OCI-M2 (cell line): ENCODE results near the gene ACSL1.
"Not testable (repeated sequence)": the region's sequence is repeated elsewhere in the genome, so short reads cannot be mapped to it uniquely, and the experiment has no call there.

Experiments used
- DNase-seq: peaks from one replicate; lab custom pipeline; 2025; ENCODE audit not compliant: unreplicated experiment; lab: John Stamatoyannopoulos, UW

Gene ACSL1

DNA sequence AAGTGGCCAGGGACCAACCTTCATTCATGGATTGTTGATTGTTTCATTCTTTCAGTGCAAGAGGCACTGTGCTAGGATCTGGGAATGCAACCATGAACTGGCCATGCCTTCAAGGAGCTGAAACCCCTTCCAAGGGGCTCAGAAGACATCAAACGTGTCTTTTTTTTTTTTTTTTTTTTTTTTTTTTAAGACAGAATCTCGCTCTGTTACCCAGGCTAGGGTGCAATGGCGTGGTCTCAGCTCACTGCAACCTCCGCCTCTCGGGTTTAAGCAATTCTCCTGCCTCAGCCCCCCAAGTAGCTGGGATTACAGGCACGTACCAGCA is 13.3 kb upstream of the ACSL1 start:
- DNase-seq: not testable (repeated sequence)

DNA sequence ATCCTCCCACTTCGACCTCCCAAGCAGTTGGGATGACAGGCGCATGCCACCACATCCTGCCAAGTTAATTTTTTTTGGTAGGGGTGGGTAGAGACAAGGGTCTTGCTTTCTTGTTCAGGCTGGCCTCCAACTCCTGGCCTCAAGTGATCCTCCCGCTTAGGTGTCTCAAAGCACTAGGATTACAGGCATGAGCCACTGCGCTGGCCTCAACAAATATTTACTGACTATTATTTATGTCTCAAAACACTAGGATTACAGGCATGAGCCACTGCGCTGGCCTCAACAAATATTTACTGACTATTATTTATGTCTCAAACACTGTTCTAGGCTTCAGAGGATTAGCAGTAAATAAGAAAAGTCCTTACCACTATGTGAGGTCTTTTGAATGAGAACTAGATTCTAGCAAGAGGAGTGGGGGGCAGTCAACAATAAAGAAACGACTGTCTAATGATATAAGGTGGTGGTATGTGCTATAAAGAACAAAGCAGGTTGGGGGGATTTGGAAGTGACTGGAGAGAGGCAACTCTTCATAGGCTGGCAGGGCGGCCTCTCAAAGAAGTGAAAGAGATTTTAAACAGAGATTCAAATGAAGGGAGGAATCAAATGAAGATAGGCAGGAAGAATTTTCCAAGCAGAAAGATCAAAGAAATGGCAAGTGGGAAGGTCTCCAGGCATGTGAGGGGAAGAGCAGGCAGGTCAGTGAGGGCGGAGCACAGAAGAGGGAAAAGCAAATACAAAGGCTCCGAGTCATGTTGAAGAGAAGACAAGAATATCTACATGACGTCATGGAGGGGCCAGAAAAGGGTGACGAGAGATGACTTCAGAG is 12.7 kb upstream of the ACSL1 start:
- DNase-seq: no peak

DNA sequence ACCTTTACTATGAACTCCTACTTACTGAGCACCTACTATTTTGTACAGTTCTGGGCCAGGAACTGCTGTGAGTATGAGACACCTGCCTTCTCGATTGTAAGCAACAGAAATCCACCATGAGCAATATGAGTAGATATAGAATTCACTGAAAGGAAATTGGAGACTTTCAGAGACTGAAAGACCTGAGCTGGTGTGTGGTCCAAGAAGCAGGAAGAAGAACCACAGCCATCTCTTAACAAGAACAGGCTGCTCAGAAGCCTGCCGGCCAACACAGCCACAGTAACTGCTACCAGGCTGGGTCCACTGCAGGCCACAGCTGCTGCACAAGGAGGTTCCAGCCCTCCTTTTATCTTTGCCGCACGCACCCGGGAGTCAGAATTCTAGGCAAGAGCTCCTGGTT is 10.8 kb upstream of the ACSL1 start:
- no peak for DNase-seq

DNA sequence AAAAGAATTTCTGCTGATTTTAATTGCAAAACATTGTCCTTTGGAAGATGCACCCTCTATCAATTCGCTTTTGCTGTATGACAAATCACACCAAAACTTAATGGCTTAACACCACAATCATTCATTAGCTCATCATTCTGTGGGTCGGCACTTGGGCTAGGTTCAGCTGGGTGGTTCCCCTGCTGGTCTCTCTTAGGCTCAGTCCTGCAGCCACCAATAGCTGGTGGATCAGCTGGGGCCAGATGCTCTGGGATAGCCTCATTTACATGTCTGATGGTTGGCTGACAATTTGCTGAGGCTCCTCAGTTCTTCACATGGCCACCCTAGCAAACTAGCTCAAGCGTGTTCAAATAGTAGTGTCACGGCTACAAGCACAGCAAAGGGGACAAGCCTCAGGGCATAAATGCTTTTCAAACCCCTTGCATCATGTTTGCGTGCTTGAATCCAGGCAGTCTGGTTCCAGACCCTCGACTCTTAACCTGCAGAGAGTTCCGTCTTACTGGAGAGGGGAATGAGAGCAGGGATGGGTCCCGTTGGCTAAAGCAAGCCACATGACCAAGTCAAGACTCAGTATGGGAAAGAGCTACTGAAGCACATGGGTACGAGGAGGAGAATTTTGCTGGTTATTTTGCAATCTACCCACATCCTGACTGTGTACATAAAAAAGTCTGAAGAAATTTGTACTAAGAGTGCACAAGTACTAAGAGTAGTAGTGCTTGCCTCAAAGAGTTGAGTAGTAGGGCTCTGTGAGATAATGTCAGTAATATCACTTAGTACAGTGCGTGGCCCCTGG is 7.5 kb upstream of the ACSL1 start:
- DNase-seq: no peak

DNA sequence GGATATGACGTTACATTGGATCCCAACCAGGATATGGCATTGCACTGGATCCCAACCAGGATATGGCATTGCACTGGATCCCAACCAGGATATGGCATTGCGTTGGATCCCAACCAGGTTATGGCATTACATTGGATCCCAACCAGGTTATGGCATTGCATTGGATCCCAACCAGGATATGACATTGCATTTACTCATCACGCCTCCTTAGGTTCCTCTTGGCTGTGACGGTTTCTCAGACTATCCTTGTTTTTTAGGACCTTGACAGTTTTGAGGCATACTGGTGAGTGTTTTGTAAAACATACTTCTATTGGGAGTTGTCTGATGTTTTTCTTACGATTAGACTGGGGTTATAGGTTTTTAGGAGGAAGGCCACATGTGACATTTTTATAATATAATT is 5.4 kb upstream of the ACSL1 start:
- no peak for DNase-seq

DNA sequence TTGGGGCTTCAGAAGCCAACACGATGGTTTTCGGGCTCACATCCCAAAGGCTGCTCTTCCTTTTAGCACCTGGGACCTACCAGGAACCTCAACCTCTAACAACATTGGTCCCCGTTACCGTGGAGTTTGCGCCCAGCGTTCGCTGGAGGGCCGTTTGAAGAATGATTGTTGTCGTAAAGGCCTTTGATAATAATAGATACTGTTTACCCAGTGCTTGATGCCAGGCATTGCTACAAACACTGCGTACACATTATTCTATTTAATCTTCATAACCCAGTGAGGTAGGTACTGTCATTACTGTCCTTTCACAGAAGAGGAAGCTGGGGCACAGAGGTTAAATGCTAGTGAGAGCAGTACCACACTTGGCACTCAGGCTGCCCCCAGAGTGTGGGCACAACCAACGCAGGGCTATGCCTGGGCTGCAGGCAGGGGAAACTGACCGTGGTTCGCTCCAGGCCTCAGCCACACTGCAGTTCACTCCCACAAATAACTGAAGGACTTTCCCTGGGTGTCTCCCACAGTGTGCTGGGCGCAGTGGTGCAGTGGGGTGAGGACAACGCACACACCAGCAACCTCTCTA is 1.0 kb upstream of the ACSL1 start:
- DNase-seq: no peak

DNA sequence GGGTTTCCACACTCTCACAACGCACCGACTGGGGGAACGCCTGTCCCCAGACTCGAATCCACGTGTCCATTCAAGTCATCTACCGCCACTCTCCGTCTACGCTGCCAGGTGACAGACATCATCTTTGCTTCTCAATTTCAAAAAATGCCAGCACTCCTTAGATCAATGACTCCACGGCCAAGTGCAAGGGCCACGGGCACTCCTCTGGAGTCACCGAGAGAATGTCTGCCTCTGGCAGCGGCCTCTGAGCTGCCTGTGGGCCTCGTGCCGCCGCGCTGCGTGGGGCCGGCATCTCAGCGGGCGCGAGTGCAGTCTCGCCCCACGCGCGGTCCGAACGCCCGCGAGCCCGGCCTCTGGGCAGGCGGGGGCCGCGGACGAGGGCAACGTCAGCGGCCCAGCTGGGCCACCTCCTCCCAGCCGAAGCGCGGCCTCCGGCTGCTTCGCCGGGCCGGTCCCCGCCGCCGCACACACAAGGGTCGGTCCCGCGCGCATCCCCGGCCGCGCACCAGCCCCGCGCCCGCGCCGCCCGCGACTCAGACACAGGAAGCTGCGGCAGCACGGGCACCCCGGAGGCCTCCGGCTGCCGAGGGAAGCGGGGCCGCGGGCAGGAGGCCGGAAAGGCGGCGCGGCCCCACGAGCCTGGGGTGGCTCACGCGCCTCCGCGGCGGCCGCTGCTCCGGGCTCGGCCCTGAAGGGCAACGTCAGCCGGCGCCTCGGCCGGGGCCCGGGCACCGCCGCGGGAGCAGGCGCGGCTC is 450 bp downstream of the ACSL1 start:
- no peak for DNase-seq

DNA sequence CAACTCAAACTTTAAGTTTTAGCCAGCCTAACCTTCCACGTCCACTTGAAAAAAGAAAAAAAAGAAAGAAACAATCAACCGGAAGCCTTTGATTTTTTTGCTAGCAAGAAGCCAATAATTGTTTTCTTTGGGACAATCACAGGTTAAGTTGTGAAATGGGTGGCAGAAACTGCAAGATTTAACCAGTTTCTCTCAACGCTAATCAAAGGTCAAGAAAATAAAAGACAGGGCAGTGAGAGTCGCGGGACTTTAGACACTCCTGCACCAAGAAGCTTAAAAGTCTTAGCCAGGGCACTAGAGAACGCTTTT is 1.0 kb downstream of the ACSL1 start:
- no peak for DNase-seq

DNA sequence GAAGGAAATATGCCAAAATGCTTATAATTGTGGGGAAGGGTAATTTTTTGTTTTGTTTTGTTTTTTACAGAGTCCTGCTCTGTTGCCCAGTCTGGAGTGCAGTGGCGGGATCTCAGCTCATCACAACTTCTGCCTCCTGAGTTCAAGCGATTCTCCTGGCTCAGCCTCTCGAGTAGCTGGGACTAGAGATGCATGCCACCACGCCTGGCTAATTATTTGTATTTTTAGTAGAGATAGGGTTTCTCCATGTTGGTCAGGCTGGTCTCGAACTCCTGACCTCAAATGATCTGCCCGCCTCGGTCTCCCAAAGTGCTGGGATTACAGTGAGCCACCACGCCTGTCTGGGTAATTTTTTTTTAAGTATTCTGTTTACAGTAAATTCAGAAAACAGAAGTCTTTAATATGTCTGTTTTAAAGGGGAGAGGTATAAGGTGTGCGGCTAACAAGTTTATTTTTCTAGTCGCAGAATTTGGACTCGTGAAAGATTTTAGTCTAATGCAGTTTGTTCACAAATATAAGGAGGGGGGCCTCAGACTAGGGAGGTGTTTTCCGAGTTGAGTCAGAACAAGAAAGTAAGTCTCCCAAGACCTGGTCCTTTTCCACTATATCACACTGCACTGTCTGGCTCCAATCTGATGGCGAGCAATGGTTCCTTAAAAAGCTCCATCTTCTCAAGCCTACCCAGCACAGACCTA is 1.5 kb downstream of the ACSL1 start:
- no peak for DNase-seq

DNA sequence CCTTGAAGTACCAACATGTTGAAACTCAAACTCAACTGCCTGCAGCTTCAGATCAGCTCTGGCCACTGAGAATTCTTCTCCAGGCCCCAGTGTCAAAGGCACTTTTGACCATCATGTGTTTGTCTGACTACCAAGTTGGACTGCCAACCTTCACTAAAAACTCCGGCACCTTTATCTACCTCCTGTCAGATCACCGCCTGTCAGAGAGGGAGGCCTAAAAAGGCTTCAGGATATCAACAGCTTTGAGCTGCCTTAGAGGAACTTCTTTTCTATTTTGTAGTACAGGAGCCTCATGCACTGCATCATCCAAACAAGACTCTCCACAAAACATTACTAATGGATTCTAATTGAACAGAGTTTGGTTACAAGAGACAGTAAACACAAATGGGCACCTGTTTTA is 2.8 kb downstream of the ACSL1 start:
- no peak for DNase-seq

DNA sequence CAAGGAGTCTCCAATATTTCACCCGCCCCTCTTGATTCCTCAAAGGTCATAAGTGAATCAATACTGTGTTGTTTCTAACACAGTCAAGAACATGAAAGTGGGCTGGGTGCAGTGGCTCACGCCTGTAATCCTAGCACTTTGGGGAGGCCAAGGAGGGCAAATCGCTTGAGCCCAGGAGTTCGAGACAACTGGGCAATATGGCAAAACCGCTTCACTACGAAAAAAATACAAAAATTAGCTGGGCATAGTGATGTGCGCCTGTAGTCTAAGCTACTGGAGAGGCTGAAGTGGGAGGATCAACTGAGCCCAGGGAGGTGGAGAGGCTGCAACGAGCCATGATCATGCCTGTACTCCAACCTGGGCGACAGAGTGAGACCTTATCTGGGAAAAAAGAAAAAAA is 3.4 kb downstream of the ACSL1 start:
- DNase-seq: no peak

DNA sequence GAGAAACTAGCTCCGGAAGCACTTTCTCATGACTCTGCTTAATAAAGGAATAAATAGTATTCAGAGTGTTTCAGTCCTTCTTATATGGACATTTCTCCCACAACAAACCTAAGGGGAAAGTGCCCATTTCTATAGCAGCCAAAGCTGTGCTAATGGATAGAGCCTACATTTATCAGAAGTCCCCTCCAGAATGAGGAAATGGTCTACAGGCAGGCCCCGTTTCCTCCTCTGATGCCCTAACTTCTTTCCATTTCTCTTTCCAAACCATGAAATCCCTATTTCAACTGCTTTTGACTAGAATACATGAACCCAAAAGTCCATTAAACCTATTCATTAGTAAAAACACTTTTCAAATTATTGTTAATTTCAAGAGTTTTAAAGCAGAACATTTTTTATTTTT is 4.5 kb downstream of the ACSL1 start:
- DNase-seq: no peak

DNA sequence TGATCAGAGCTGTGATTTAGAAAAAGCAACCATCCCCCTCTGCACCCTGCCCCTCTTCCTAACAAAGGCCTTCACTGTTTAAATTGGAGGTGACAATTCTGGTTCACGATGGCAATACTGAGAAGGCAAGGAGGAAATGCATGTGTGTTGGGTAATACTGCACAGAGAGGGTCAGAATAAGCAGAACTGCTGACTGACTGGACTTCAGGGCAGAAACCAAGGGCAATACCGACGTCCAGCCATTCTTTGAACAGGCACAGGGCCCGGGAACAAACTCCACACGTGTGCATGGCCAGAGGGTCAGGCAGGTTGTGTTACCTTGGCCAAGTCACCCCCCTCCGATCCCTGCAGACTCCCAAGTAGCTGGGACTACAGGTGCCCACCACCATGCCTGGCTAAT is 6.0 kb downstream of the ACSL1 start:
- DNase-seq: no peak

DNA sequence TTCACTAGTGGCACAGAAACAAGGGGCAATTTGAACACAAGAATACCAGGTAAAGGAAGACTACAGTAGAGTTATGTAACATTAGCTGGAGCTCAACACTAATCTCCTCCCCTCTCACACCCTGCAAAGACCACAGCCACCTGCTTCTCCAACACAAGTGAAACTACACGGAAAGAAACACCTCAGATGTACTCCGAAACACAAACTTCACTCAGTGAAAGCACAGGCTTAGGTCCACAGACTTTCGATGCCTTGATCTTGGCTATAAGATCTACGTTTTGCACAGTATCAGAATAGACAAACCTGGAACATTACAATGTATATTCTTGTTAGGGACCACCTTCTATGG is 7.6 kb downstream of the ACSL1 start:
- no peak for DNase-seq

DNA sequence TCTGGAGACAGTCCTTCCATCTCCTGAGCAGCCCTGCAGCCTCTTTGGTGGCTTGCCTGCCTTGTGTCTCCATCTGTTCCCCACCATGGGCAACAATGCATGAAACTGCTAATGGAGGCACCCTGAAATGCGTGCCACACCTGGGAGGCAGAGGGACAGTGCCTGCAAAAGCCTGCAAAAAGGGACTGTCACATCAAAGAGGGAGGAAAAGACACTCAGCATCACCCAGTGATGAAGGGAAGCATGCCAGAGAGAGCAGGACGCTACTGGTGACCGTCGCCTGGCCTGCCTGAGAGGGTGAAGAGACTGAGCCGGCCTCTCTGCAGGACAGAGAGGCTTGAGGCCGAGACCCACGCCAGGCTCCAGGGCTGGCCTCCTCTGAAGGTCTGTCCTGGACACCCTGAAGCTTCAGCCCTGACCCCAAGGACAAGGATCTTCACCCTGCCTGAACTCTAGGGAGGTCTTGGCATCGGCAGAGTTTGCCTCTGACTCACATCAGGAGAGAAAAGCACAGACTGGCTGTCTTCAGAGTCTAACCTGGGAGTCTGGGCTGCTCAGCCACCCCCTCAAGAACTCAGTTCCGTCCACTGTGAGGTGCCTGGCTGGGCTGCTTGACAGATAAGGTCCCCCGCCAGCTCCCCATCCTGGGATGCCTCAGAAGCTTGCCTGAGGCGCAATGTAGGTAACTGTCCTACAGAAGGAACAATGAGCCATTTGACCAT is 8.1 kb downstream of the ACSL1 start:
- DNase-seq: no peak

DNA sequence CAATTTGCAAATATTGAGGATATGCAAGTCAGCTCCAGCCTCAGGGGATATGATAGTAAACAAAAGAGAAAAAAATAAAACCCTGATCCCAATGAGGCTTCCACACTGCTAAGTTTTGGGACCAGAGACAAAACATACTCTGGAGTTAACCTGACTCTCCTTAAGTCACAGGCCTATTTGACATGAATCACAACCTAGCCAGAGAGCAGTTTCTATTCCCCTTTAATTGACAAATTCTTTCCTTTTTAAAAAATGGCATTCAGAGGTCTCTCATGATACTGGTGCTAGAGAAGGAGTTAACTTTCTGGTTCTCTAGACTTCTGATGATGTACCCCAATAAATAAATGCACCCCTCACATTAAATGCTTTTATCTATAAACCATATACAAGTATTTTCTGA is 8.8 kb downstream of the ACSL1 start:
- DNase-seq: no peak

DNA sequence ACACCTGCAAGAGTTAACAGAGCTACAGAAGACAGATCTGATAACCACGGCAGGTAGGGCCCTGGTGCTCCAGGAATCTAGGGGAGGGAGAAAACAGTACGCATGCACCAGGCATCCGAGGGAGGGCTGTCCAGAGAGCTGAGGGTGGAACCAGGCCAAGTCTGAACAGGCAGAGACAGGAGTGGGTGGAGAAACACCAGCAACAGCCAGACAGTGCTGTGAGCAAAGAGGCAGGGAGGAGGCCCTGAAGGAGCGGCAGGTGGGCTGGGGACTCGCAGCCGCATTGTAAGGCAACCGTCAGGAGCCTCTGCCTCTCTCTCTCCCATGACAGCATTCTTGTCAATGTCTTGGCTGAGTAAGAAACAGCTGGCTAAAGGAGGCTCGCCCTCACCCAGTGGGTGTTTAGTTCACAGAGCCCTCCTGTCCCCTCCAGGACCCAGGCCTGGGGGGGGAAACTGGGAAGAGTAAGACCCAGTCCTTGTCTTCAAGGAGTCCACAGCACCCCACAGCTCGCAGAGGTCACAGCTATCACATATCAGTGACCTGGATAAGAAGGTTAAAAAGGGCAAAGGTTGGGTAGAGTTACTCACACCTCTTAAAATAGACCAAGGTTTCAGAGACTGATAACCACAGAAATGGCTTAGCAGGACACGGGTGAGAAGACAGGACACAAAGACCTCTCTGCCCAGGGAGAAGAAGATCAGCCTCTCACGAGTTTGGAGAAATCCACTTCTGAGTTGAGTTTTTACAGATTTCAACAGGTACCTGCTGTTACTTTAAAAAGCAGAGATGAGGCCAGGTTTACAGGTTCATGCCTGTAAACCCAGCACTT is 10.5 kb downstream of the ACSL1 start:
- DNase-seq: no peak

DNA sequence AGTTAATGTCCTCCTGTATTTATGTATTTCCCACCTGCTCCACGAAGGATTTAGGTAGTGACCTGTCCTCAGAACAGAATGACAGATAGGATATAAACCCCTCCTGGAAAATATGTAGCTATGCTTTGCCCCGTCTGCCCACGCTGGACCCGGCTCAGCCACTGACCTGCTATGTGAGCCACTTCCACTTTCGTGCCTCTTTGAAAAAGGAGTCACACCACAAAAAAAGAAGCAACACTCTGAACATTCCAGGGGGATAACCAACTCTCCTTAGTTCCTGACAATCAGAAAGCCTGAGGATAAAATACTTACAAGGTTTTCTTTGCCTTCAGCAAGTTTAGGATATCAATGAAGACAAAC is 11.1 kb downstream of the ACSL1 start:
- DNase-seq: no peak

DNA sequence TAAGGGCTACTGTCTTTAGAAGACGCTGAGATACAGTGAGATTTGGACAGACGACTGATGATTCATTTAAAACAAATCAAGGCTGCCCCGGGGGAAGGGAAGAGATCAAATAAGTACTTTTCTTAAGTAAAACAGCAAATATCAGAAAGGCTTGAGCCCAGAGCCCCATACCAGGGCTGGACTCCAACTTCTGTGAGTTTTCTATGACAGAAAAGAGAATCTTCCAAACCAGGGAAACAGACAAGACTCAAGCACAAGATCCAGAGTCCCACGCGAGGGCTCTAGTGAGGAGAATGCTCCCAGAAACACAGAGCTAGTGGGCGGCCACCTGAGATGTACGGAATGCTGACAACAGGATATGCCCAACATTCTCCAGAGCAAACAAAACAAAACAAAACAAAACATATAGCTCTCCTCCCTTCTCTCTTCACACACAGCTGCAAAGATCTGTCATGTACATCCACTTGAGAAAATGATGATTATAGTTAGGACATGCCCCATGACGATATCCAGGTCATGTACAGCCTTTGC is 13.1 kb downstream of the ACSL1 start:
- no peak for DNase-seq

DNA sequence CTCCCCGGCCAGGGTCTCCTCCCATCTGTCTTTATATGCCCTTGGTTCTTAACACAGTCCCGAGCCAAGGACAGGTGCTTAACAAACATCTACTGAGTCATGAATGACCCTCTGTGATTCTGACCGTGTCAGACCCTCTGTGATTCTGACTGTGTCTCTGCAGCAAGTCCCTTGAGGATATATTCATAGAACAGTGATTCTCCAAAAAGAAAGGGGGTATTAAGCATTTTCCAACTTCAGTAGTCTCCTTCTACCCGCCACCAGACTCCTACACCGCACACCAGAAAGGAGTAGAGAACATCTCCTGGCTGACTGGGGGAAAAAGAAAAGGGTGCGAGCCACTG is 13.6 kb downstream of the ACSL1 start:
- no peak for DNase-seq
